CD4-positive, alpha-beta T cell treated with Interleukin-6 at 100 ng/mL for 8 hours (primary cell): Measurements from ENCODE around the gene RXRA.
A peak's percentile ranks its signal among the peaks of the same experiment; 100 is the strongest.

Experiments used
- DNase-seq: peaks from one replicate; pipeline ENCODE4 v3.0.0-alpha.2; 2020; ENCODE audit warnings: mixed read lengths, low spot score

RXRA gene

DNA sequence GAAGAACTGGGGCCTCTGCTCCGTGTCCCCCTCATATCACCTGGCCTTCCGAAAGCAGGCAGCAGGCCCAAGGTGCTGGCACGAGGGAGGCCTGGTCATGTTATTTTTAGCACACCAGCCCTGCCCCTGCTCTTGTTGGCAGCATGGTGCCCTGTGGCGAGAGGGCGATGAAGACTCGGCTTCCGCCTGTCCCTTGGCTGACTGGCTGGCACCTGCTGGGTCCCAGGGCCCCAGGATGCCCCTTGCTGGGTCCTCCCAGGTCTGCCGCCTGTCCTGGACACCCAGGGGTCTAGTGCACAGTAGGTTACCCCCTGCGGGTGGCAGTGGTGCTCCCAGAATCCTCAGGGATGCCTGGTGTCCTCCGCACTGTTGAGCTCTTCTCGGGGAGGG is 77.0 kb downstream of the RXRA start:
- no peak for DNase-seq

DNA sequence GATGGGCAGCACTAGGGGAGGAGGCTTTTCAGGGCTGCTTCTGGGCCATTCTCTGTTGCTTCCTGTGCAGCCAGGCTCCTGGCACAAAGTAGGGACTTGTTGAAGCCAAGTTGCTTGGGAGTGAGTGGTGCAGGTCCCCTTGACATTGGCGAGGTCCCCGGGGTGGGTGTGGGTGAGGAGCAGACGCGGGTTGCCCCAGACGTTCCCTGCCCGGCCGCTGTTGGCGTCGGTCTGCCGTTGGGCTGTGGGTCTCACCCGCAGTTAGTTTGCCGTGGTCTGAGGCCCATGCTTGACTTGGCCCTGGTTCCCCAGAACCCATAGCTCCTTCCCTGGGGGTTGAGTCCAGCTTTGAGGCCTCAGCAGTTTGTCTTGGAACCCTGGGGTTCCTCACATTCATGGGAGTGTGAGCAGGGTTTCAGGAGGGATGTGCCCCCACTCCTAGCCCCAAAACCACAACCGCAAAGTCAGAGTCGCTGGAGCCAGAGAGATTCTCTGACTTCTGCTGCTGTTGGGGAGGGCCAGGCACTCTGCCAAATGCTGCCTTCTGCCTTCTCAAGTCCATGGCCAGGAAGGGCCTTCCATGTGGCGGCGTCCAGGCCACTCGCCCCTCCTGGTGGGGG is 77.5 kb downstream of the RXRA start:
- DNase-seq: peak; percentile 44

DNA sequence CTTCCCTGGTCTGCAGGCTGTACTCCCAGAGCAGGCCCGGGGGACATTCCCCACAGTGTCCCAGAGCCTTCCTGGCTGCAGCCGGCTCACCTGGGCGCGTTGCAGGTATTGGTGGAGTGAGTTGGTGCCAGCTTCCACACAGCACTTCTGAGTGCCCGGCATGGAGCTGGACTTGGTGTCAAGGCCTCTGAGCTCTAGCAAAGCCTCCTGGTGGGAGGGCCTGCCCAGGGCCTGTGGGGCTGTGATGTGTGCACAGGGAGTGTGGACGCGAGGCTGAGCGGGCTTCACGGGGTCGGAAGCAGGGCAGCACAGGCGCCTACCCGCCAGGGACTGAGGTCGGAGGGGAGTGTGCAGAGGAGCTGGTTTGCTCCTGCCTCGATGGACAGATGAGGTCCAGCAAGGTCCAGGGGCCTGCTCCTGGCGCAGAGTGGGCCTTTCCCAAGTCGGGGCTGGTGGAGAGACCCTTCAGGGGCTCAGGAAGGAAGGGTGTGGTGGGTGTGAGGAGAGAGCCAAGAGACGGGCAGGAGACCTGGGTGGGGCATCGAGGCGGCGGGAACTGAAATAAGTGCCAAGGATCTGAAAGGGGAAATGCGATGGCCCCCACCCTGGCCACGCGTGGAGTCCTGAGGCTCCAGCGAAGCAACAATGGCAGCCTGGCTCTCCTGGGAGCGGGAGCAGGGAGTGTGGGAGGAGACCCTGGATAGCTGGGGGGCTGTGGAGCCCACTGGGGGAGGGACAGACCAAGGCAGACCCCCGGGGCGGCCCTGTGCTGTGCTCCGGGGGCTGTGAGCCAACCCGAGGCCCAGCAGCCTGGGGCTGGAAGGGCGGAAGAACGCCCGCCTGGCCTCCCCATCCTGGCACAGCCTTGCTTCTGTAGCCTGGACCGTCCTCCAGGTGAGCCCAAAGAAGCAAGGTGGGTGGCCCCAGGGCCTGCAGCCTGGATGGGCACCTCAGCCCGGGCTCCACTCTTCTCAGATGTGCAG is 78.4 kb downstream of the RXRA start:
- no peak for DNase-seq

DNA sequence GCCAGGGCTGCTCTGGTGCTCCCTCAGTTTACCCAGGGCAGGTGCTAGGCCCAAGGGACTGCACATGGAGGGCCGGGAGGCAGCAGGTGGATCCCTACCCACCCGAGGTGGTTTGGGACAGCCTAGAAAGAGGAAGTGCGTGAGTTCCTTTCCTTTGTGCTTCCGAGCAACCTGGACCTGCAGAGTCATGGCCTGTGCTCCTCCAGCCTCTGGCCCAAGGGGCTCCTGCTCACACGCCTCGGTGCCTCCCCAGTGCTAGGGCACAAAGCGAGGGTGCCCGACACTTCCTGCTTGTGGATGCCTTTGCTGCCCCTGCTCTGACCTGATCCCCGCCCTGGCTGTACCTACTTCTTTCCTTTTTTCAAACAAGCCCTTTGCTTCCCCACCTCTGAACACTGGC is 79.3 kb downstream of the RXRA start:
- DNase-seq: no peak

DNA sequence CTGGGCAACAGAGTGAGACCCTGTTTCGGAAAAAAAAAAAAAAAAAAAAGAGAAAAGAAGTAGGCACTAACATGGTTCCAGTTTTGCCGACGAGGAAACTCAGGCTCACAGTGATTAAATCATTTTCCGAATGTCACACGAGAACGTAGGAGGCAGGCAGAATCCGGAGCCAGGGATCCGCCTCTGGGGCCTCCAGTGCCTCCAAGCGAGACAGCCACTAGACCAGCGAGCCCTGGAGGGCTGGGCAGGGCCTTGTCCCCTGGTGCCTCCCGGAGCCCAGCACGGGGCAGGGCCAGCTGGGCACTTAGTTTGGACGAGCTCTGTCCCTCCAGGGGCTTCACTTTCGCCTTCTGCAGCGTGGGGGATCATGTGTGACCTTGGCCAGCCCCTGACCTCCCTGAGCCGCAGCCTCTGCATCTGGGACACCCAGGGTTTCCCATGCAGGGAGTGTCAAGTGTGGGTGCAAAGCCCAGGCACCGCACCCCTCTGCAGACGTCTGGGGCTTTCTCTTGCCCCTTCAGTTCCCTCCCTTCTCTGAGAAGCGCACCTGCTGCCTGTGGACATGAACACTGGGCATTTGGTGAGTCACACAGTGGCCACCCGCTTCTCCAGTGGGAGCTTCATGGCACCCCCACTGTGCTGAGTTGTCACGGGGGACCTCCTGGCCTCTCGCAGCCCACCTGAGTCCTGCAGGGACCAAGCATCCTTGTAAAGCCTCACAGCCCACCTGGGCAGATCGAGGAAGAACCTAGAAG is 80.3 kb downstream of the RXRA start:
- DNase-seq: no peak

DNA sequence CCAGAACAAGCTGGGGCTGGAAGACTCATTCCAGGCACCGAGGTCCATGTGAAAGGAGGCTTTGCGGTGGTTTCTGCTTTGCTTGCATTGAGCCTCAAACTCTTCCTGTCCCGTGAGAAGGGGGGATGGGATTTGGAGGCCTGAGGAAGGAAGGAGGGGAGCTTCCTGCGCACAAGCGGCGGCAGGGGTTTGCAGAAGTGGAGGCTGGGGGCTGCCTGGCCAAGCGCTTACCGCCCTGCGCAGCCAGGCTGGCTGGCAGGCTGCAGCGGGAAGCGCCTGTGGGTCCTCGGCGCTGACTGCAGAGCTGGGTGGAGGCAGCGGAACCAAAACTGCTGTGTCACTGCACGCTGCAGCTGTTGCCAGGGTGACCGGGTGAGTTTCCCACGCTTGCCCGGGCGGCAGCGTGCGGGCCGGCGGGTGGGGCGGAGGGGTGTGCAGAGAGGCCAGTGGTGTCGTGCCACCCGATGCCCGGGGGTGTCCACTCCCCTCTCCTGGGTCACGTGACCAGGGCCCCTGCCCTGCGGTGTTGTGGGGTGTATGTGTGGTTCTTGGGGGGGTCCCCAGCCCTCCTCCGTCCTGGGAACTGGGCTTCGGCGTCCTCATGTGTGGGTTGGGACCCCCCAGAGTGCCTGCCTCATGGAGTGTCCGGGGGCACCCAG is 81.0 kb downstream of the RXRA start:
- DNase-seq: peak; percentile 81

DNA sequence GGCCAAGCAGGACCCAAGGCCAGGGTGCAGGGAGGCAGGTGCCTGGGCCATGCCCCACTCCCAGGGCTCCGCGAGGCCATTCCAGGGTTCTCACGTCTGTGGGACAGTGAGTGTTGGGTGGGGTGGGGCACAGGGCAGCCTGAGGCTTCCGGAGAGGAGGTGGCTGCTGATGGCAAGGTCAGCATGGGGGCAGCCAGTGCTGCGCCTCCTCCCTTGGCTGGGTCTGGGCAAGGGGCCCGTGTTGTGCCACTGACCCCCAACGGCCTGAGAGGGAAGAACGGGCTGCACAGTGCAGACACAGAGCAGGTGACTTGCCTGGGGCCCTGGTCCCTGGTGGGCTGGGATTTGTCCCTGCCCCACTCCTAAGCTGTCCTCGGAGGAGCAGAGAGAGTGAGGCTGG is 82.1 kb downstream of the RXRA start:
- no peak for DNase-seq

DNA sequence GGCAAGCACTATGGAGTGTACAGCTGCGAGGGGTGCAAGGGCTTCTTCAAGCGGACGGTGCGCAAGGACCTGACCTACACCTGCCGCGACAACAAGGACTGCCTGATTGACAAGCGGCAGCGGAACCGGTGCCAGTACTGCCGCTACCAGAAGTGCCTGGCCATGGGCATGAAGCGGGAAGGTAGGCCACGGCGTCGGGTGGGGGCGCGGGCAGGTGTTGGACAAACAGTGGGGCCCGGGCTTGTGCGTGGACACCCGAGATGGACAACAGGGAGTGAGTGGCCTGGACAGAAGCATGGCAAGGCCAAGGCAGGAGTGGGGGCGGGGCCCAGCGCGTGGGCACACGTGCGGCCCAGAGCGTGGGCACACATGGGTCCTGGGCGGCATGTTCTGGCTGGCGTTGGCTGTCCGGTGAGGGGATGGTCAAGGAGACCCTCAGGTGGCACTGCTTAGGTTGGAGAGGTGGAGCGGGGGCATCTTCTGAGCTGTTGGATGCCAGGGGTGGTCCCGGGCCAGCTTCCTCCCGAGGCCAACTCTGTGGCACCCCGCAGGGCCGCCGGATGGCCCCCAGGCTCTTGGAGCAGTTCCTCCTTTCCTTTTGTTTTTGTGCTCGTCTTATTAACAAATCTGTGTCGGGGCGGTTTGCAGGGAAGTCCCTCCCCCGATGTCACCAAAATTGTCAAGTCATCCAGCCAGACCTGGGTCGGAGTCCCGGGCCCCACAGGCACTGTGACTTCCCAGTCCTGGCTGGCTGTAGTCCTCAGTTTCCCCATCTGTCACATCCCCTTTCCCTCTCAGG is 82.9 kb downstream of the RXRA start:
- no peak for DNase-seq

DNA sequence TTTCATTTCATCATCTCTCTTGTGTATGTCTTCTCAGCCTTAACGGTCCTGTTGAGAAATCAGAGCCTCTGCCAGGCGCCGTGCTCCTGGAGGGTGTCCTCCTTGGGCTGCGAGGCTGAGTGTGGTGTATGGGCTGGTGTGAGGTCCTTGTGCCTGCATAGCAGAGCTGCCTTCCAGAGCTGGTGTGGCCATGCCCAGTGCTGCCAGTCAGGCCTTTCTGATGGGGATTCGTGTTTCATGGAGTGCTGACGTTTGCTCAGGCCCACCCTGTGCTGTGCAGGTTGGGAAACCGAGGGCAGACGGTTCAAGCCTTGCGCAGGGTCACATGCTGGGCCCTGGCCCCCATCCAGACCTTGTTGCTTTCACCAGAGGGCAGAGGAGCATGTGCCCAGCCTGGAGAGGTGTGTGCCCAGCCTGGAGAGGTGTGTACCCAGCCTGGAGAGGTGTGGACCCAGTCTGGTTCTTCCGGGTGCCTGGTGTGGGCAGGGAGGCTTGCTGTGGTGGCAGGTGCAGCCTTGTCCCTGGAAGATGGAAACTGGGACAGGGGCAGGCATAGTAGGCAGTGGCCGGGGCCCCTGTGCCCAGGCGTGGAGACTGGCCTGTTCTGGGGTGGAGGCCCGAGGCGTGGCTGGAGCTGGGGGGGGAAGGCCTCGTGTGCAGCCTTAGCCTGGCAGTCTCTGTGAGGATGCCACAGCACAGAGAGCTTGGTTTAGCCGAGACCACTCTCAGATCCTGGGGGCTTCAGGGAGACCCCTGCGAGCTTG is 84.0 kb downstream of the RXRA start:
- DNase-seq: no peak

DNA sequence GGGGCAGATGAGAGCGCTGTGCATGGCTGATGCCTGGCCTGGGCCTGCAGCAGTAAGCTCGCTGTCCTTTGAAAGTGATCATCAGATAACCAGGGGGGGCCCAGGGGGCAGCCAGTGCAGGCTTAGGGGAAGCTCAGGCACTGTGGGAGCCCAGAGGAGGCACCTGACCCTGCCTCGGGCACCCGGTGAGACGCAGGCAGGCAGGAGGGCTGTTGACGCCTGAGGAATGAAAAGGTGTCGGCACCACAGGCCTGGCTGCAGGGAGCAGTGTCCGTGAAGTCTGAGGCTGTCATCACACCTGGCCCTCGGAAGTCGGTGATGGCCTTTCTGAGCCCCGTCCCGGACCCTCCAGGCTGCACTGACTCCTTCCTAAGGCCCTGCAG is 84.6 kb downstream of the RXRA start:
- DNase-seq: no peak

DNA sequence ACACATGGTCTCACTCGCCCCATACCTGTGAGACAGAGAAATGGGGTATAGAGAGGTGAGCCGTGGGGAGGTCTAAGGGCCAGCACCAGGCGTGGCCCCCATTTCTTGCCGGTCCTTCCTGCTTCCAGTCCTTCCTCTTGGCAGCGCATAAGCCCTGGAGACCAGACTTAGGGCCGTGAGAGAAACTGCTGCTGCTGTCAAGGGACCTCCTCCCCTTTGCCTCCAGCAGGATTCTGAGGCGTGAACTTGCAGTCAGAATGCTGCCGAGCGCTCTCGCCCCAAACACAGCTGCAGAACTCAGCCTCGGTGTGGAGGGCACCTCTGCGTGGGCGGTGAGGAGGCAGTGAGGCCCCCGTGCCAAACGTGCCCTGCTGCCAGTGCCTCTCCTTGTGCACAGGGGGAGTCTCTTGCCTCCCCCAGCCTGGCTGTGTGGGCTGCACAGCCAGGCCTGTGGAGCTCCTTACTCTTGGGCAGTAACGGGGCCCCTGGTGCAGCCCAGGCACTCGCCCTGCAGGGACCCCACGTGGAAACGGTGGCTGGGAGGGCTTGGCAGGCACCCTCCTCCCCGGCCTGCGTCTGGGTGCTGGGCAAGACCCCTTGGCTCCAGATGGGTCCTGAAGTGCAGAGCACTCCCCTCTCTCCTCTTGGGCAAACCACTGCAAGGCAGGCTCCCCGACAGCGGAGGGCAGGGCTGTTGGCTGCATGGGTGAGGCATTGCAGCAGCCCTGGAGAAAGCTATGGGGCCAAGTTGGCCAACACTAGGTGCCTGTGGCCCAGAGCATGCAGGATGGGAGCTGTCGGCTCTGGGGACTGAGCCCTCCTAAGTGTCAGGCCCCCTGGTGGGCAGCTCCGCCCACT is 85.4 kb downstream of the RXRA start:
- DNase-seq: no peak

DNA sequence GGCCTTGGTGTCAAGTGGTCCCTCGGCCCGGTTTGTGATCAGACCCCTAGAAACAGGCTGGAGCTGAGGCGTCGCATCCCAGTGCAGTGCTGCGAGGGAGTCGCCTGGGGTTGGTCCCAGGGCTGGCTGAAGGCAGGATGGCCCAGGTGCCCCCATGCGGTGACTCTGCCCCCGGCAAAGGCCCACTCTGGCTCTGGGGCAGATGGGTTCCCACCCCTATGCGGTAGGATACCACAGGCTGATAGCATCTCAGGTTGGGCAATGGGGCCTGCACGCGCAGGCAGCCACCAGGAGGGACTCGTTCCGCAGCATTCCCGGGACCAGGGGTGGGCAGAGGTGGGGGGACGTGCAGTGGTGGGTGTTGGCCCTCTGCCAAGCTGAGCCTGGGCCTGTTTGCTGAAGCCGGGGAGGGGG is 86.0 kb downstream of the RXRA start:
- DNase-seq: no peak

DNA sequence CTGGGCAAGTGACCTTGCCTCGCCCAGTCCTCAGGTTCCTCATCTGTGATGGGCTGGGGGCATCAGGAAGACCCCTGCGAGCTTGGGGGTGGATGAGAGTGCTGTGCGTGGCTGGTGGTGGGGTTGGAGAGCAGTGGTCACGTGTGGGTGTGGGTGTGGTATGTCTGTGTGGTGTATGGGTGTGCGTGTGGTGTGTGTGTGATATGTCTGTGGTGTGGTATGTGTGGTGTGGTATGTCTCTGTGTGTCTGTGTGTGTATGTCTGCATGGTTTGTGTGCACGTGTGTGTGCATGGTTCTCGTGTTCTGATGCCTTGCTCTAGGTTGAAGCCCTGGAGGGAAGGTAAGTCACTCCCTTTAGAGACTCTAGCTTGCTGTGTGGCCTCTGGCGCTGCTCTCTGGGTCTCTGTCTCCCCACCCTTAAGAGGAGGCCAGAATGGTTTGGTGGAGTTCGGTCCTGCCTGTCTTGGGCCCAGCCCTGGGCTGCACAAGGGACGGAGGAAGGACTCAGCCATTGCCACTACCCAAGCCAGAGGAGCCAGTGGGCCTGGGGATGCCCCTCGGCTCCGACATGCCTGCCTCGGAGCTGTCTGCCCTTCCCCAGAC is 87.0 kb downstream of the RXRA start:
- no peak for DNase-seq

DNA sequence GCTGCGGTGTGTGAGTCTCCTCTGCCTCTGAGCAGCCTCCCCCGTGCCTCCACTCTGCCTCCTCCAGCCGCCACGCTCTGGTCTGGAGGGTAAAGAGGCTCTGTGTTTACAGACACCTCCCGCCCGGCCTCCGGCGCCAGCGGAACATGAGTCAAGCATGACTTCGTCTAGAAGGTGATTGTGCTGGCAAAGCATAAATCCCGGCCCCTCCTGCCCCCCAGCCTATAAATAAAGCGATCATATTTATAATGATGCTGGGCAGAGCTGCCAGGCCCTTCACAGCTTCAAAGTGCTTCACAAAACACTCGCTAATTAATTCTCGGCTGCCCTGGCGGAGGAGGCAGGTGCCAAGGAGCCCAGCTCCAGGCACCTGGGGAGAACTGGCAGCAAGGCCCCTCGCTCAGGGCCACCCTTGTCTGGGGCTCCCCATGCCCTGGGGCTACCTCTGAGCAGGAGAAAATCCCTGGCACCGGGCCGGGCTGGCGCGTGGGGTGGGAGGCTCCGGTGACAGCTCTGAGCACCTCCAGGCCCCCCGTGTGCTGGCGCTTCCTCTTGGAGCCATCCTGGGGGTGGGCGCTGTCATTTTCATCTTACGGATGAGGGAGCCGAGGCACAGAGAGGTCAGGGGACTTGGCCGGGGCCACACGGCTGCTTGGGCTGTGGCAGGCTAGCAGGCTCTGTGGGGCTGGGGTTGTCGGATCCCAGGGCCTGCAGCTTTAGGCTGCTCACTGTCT is 87.8 kb downstream of the RXRA start:
- DNase-seq: no peak

DNA sequence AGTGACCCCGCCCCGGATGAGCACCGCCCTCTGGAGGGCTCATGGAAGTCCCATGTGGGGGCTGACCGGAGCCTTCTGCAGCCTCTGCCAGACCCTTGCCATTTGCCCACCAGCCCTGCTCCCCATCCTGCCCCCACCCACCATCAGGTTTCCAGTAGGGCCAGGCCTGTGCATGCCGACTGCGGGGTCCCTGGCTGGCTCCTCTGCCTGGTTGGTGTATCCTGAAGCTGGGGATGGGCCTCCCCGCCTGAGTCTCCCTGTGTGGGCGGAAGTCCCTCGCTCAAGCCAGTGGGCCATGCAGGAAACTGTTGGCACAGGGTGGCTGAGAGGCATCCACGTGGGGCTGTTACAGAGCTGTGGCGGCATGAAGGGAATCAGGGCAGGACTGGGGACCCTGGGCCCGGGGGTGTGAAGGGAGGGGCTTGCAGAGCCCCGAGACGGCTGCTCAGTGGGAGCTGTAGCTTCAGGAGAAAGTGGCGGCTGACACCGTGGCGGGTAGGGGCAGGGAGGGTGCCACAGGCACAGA is 88.7 kb downstream of the RXRA start:
- no peak for DNase-seq

DNA sequence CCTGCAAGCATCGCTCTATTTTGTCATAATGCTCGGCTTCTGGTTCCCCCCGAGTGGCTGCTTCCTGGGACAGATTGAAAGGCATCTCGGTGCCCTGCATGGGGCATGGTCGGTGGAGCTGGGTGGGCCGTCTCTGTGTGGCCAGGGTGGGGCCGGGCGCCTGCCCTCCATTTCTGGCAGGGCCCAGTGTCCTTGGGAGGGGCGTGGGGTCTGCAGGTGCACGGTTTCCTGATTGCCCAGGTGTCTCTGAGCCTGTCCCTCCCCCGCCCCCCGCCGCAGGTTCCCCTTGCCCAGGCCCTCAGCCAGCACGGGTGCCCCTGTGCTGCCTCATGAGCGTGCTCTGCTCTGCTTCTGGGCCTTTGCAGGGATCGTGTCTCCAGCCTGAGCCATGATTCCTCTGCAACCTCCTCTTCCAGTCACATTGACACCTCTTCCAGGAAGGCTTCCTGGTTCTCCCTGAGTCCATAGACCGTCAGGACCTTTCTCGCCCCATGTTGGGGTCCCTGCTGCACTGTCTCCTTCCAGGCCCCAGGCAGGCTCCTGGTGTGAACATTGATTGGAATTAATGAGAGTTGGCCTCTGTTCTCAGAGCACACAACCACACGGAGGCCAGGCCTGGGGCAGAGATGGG is 90.2 kb downstream of the RXRA start:
- DNase-seq: no peak

DNA sequence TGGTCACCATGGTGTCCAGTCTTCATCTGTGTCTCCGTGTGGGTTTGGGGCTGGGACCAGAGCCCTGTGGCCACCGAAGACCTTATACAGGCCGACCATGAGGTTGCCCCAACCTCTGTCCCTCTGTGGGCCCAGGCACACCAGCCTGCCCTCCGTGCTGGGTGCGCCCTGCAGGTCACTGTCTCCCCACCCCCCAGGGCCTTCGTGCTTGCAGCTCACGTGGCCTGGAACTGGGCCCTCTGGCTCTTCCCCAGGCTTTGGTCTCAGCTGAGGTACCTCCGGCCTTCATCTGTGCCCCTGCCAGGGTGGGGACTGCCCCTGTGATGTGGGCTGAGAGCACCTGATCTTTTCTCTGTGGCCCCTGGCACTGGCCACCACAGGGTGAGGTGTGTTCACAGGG is 92.1 kb downstream of the RXRA start:
- no peak for DNase-seq
